HCT116 (cell line): ENCODE measurements around the gene MRTFB. TPM values are rescaled to one million over a fixed set of nuclear protein-coding genes. Genes with fewer than 3 reads are reported as not detected.

ENCODE experiments used
- ATAC-seq: fragments of 200-7000 bp; cut with Tn5 transposase; 2 replicates; pipeline ENCODE4 v1.9.1; 2020; ENCODE audit warnings: mild to moderate bottlenecking, moderate library complexity
- BruUV-seq: library from RNA; stranded (reverse); fragments of 400-500 nt; replicated peaks from 2 replicates; lab custom pipeline; 2021; lab: Mats Ljungman, UMichigan
- CTCF ChIA-PET: fragments of 300-600 bp; sonication (Branson Sonifier 250); formaldehyde crosslinking; loops from one replicate; lab custom pipeline; 2021; ENCODE audit warnings: antibody characterized with exemption; lab: Charles Lee
- POLR2A ChIA-PET: fragments of 300-600, 350-600 bp; sonication (Branson Sonifier 250); formaldehyde crosslinking; loops from one replicate; lab custom pipeline; 2021; ENCODE audit warnings: antibody characterized with exemption; lab: Charles Lee
- RAD21 ChIA-PET, 2 experiments: fragments of 300-600 bp; sonication (Branson Sonifier 250); formaldehyde crosslinking; loops; one replicate each; lab custom pipeline; 2023; ENCODE audit warnings: low total read pairs in 2 of 2; ENCODE audit not compliant: uncharacterized antibody in 2 of 2, unreplicated experiment in 2 of 2, low non-redundant PET in 1 of 2; lab: Charles Lee
- DNase-seq: peaks from one replicate; pipeline ENCODE4 v3.0.0-alpha.2; 2010; ENCODE audit warnings: low read depth, low spot score
- H2AFZ ChIP-seq: fragments of 200-600 bp; shearing (Covaris generic), sonication (generic); 2 replicates; pipeline ENCODE4 v1.6.1; 2017; ENCODE audit warnings: low read depth, mixed run types, mixed read lengths, antibody characterized with exemption, low read length; ENCODE audit not compliant: poor library complexity, severe bottlenecking
- H3K27ac ChIP-seq: 2 replicates; pipeline ENCODE4 v1.5.1; 2012; ENCODE audit warnings: low read depth, low read length
- H3K27me3 ChIP-seq: fragments of 200-600 bp; sonication (generic); 2 replicates; pipeline ENCODE4 v1.6.1; 2016; ENCODE audit warnings: mixed run types, low read length, mixed read lengths; ENCODE audit not compliant: insufficient read depth
- H3K36me3 ChIP-seq, 2 experiments: fragments of 200-500 bp in 1 of 2; fragments of 200-600 bp in 1 of 2; sonication (Bioruptor generic) in 1 of 2; sonication (generic) in 1 of 2; 2 replicates each; pipeline versions ENCODE4 v1.5.1 to v1.6.1; 2014 to 2016; ENCODE audit warnings: low read length in 2 of 2, inconsistent platforms in 1 of 2, mixed read lengths in 1 of 2, mixed run types in 1 of 2; ENCODE audit not compliant: insufficient read depth in 2 of 2, control insufficient read depth in 1 of 2
- H3K4me1 ChIP-seq, 2 experiments: fragments of 200-600 bp in 1 of 2; sonication (generic) in 1 of 2; 2 replicates each; pipeline versions ENCODE4 v1.5.1 to v1.6.1; 2012 to 2017; ENCODE audit warnings: low read length in 2 of 2, inconsistent platforms in 1 of 2, mild to moderate bottlenecking in 1 of 2, mixed read lengths in 1 of 2, mixed run types in 1 of 2, moderate library complexity in 1 of 2; ENCODE audit not compliant: insufficient read depth in 2 of 2, control insufficient read depth in 1 of 2
- H3K4me2 ChIP-seq: fragments of 200-600 bp; sonication (generic); 2 replicates; pipeline ENCODE4 v1.6.1; 2017; ENCODE audit warnings: mixed run types, low read length, mixed read lengths
- H3K4me3 ChIP-seq, 2 experiments: fragments of 200-600 bp in 1 of 2; sonication (generic) in 1 of 2; replicated peaks in 1 of 2; 2 replicates each; pipeline ENCODE4 v1.5.1; 2011 to 2016; ENCODE audit warnings: low read length in 2 of 2, control low read depth in 1 of 2, low read depth in 1 of 2, mild to moderate bottlenecking in 1 of 2, mixed read lengths in 1 of 2, mixed run types in 1 of 2
- H3K79me2 ChIP-seq: fragments of 200-600 bp; sonication (generic); 2 replicates; pipeline ENCODE4 v1.6.1; 2017; ENCODE audit warnings: mild to moderate bottlenecking, mixed run types, low read length, moderate library complexity, mixed read lengths; ENCODE audit not compliant: insufficient read depth
- H3K9ac ChIP-seq: fragments of 200-600 bp; sonication (generic); 2 replicates; pipeline ENCODE4 v1.6.1; 2016; ENCODE audit warnings: low read length, mixed read lengths
- H3K9me2 ChIP-seq: fragments of 200-600 bp; sonication (generic), shearing (Covaris generic); 2 replicates; pipeline ENCODE4 v1.6.1; 2017; ENCODE audit warnings: mixed run types, mild to moderate bottlenecking, moderate library complexity; ENCODE audit not compliant: insufficient read depth
- H3K9me3 ChIP-seq, 2 experiments: fragments of 200-500 bp in 1 of 2; fragments of 200-600 bp in 1 of 2; sonication (Bioruptor generic) in 1 of 2; sonication (generic) in 1 of 2; 2 replicates each; pipeline ENCODE4 v1.6.1; 2014 to 2017; ENCODE audit warnings: low read length in 2 of 2, mixed read lengths in 2 of 2, inconsistent platforms in 1 of 2, low read depth in 1 of 2, mild to moderate bottlenecking in 1 of 2, mixed run types in 1 of 2, moderate library complexity in 1 of 2; ENCODE audit not compliant: control insufficient read depth in 1 of 2, insufficient read depth in 1 of 2
- H4K20me1 ChIP-seq: fragments of 200-600 bp; sonication (generic), shearing (Covaris generic); 2 replicates; pipeline ENCODE4 v1.6.1; 2017; ENCODE audit warnings: mixed run types, mild to moderate bottlenecking, moderate library complexity; ENCODE audit not compliant: insufficient read depth
- EGR1 ChIP-seq: IDR thresholded peaks from 2 replicates; pipeline ENCODE4 v1.6.1; 2012; ENCODE audit warnings: low read depth
- ELF1 ChIP-seq: IDR thresholded peaks from 2 replicates; pipeline ENCODE4 v1.6.1; 2012; ENCODE audit warnings: low read depth, borderline replicate concordance
- EZH2phosphoT487 ChIP-seq: fragments of 200-600 bp; IDR thresholded peaks from 2 replicates; pipeline ENCODE4 v1.6.1; 2018; ENCODE audit warnings: antibody characterized with exemption, borderline replicate concordance
- JUND ChIP-seq: IDR thresholded peaks from 2 replicates; pipeline ENCODE4 v1.6.1; 2012
- SIN3A ChIP-seq: IDR thresholded peaks from 2 replicates; pipeline ENCODE4 v1.6.1; 2012; ENCODE audit warnings: low read depth
- SP1 ChIP-seq: IDR thresholded peaks from 2 replicates; pipeline ENCODE4 v1.6.1; 2012; ENCODE audit warnings: low read depth
- ZFX ChIP-seq: fragments of 450-650 bp; IDR thresholded peaks from 2 replicates; pipeline ENCODE4 v1.6.1; 2017
- intact Hi-C: fragments of 100-400 bp; cut with micrococcal nuclease; formaldehyde crosslinking; loops from 2 replicates; pipeline ENCODE4 v1.10.0; 2022
- total RNA-seq: library from RNA; stranded (reverse); gene quantifications from one replicate; pipeline ENCODE4 v1.2.1, GENCODE V29; 2021; ENCODE audit not compliant: unreplicated experiment
- TF ChIP-seq, protein P1 (sequence below): IDR thresholded peaks from 2 replicates; pipeline ENCODE4 v1.6.1; 2011; ENCODE audit warnings: mild to moderate bottlenecking, low read length, moderate library complexity; ENCODE audit not compliant: insufficient replicate concordance; ENCODE audit errors: extremely low read depth
- TF ChIP-seq, protein P2 (sequence below): IDR thresholded peaks from 2 replicates; pipeline ENCODE4 v1.6.1; 2012
- TF ChIP-seq, protein P3 (sequence below): IDR thresholded peaks from 2 replicates; pipeline ENCODE4 v1.6.1; 2012; ENCODE audit warnings: low read depth

Gene MRTFB
- total RNA-seq, 1 experiment from 2014 or later: 39.0 TPM

DNA sequence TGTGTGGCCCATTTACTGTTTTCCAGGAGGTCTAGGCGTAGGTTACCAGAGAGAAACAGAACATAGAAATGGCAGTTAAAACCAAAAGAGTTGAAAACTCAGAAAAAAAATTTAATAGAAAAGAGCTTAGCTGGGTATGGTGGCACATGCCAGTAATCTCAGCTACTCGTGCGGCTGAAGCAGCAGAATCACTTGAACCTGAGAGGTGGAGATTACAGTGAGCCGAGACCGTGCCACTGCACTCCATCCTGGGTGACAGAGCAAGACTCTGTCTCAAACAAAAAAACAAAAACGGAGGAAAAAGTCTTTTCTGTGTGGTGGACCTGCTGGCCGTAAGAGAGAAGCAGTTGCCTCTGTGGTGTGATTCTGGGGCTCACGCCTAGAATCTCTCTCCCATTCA, 35.8 kb downstream of the MRTFB start (continued):
- TF ChIP-seq SIN3A (no peak), JUND (no peak), EGR1 (no peak), EZH2phosphoT487 (no peak)

DNA sequence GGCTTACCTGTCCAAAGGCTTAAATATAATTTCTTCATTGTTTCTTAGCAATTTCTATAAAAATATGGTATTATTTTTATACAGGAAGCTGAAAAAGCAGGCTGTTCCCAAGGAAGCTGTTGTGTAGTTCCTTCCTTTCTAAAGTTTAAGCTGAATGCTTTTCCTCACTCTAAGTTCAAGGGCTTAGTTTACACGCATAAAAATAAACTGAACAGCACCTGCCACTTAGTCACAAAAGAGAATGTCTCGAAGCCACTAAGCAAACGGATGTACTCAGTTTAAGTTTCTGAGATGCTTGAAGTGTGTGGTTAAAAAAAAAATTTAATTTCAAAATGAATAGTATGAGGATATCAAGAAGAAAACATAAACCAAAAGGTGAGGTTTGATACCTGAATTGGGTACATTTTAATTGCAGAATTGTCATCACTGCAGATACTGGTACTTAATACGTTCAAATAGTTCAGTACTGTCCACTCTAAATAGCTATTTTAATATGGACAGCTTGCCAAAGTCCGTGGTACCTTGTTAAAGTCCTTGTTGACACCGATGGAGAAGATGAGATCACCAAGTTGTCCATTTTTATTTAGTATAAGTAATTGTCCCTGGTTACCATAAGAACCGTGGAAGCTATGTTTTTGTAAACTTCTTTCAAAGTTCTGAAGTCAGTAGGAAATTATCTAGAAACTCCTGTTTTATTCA, 38.1 kb downstream of the MRTFB start:
- DNase-seq (no peak), ATAC-seq (no peak)
- TF ChIP-seq SP1: no peak
- TF ChIP-seq ELF1: no peak
- H2AFZ ChIP-seq: no peak overlapping the region
- H3K36me3 ChIP-seq: no peaks in the 10 kb centered on the region
- no peaks in the 10 kb centered on the region for H3K9me2 ChIP-seq
- no peak overlapping the region for H3K4me2 ChIP-seq
- no peak overlapping the region for H3K4me3 ChIP-seq
- peaks cover 26 to 30% of the 10 kb centered on the region in 2 experiments for H3K4me1 ChIP-seq
- no TSS peak for BruUV-seq
- POLR2A ChIA-PET: no interaction called here
- CTCF ChIA-PET: no interaction called here
- peaks cover 62% of the 10 kb centered on the region for H3K79me2 ChIP-seq
- intact Hi-C loops: no loop called here
- no peaks in the 10 kb centered on the region for H3K27me3 ChIP-seq
- H4K20me1 ChIP-seq: no peaks in the 10 kb centered on the region
- H3K27ac ChIP-seq: no peak overlapping the region
- no peaks in the 10 kb centered on the region for H3K9me3 ChIP-seq
- RAD21 ChIA-PET: no interaction called here
- H3K9ac ChIP-seq: no peak overlapping the region

DNA sequence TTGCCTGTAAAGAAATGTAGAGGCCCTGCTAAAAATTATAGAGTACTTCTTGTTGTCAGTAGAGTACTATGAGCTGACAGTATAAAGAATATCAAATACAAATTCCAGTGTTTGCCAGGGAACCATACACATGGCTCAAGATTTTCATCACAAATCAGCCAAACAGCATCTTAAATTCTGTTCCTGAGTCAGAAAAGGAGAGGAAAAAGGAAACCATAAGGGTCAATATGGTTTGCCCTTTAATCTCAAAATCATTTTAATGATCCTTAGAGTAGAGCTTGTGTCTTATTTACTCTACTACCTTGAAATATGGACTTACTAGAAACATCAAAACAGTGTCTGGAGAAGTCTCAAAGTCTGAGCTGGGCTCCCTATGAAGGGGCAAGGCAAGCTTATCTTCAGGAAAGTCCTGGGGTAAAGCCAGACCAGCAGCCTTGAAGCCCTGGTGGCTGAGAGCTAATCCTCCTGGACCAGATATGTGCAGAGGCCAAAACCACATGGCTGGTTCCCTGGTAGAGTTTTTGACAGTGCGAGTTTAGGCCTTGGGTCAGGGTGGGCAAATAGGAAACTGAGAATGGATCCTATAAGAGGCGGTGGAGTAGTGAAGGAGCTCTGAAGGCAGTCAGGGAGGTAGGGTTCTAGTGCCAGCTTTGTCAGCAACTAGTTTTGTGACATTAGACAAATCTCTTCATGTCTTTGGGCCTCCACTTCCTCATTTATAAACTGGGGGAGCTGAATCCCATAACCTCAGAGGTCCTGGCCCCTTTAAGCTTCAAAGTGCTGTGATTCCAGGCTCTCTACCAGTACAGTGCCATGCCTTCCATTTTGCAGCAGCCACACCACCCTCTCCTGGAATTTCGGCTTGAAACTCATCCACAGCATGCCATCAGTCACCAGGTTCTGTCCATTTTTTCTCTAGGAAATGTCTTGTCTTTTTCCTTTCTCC, 38.9 kb downstream of the MRTFB start:
- H3K27me3 ChIP-seq: no peaks in the 10 kb centered on the region
- H3K4me1 ChIP-seq: peaks cover 26 to 30% of the 10 kb centered on the region in 2 experiments
- RAD21 ChIA-PET: no interaction called here
- no peaks in the 10 kb centered on the region for H3K9me3 ChIP-seq
- no peak for DNase-seq
- no peaks in the 10 kb centered on the region for H4K20me1 ChIP-seq
- BruUV-seq: no TSS peak
- intact Hi-C loops: no loop called here
- no peak overlapping the region for H3K9ac ChIP-seq
- H3K36me3 ChIP-seq: no peaks in the 10 kb centered on the region
- no peak overlapping the region for H2AFZ ChIP-seq
- H3K27ac ChIP-seq: no peak overlapping the region
- POLR2A ChIA-PET: no interaction called here
- no peak for ATAC-seq
- H3K4me2 ChIP-seq: no peak overlapping the region
- H3K79me2 ChIP-seq: peaks cover 58% of the 10 kb centered on the region
- CTCF ChIA-PET: no interaction called here
- H3K9me2 ChIP-seq: no peaks in the 10 kb centered on the region
- H3K4me3 ChIP-seq: no peak overlapping the region
- TF ChIP-seq, protein P1, sequence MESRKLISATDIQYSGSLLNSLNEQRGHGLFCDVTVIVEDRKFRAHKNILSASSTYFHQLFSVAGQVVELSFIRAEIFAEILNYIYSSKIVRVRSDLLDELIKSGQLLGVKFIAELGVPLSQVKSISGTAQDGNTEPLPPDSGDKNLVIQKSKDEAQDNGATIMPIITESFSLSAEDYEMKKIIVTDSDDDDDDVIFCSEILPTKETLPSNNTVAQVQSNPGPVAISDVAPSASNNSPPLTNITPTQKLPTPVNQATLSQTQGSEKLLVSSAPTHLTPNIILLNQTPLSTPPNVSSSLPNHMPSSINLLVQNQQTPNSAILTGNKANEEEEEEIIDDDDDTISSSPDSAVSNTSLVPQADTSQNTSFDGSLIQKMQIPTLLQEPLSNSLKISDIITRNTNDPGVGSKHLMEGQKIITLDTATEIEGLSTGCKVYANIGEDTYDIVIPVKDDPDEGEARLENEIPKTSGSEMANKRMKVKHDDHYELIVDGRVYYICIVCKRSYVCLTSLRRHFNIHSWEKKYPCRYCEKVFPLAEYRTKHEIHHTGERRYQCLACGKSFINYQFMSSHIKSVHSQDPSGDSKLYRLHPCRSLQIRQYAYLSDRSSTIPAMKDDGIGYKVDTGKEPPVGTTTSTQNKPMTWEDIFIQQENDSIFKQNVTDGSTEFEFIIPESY: no peak
- TF ChIP-seq, protein P2, sequence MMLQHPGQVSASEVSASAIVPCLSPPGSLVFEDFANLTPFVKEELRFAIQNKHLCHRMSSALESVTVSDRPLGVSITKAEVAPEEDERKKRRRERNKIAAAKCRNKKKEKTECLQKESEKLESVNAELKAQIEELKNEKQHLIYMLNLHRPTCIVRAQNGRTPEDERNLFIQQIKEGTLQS: no peak
- TF ChIP-seq, protein P3, sequence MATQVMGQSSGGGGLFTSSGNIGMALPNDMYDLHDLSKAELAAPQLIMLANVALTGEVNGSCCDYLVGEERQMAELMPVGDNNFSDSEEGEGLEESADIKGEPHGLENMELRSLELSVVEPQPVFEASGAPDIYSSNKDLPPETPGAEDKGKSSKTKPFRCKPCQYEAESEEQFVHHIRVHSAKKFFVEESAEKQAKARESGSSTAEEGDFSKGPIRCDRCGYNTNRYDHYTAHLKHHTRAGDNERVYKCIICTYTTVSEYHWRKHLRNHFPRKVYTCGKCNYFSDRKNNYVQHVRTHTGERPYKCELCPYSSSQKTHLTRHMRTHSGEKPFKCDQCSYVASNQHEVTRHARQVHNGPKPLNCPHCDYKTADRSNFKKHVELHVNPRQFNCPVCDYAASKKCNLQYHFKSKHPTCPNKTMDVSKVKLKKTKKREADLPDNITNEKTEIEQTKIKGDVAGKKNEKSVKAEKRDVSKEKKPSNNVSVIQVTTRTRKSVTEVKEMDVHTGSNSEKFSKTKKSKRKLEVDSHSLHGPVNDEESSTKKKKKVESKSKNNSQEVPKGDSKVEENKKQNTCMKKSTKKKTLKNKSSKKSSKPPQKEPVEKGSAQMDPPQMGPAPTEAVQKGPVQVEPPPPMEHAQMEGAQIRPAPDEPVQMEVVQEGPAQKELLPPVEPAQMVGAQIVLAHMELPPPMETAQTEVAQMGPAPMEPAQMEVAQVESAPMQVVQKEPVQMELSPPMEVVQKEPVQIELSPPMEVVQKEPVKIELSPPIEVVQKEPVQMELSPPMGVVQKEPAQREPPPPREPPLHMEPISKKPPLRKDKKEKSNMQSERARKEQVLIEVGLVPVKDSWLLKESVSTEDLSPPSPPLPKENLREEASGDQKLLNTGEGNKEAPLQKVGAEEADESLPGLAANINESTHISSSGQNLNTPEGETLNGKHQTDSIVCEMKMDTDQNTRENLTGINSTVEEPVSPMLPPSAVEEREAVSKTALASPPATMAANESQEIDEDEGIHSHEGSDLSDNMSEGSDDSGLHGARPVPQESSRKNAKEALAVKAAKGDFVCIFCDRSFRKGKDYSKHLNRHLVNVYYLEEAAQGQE: no peak
- TF ChIP-seq EGR1 (no peak), ZFX (no peak)
